Measurements from ENCODE around the gene ZNF280B.
"Not testable (repeated sequence)": the region's sequence is repeated elsewhere in the genome, so short reads cannot be mapped to it uniquely, and the experiment has no call there.

The ZNF280B gene

DNA sequence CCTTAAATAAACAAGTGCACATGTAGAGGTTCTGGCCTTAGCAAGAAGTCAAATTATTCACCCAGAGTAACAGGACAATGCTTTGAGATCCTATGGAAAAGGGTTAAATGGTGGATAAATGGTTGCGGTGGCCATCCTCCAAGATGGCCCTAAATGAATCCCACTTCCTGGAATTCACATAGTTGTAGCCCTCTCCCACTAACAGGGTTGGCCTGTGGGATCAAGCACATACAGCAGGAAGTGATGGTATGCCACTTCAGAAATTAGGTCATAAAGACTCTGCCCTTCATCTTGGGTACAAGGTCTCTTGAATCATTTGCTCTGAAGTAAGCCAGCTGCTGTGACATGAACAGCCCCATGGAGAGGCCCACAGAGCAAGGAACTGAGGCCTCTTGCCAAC lies 1.8 kb downstream of the ZNF280B start:
- no peak for DNase-seq

DNA sequence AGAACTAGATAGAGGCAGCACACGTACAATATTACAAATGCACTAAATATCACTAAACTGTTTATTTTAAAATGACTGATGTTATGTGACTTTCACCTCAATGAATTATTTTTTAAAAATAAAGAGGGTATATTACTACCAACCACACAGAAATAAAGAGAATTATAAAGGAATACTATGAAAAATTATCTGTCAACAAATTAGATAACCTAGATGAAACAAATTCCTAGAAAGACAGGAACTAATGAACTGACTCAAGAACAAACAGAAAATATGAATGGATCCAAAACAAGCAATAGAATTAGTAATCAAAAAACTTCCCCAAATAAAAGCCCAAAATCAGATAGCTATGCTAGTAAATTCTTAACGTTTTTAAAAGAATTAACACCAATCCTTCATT lies 10.3 kb downstream of the ZNF280B start:
- no peak for DNase-seq

DNA sequence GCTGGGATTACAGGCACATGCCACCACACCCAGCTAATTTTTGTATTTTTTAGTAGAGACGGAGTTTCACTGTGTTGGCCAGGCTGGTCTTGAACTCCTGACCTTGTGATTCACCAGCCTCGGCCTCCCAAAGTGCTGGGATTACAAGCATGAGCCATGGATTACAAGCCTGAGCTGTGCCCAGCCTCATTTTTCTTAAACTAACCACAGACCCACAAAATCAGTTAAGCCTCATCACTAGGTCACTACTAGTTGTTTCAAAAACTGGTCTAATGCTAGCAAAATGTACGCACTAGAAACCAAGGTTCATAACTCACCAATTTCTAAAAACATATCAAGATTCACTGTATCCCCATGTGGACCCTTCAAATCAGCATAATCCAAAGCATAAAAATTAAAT lies 17.0 kb downstream of the ZNF280B start:
- DNase-seq, result not testable (repeated sequence)

DNA sequence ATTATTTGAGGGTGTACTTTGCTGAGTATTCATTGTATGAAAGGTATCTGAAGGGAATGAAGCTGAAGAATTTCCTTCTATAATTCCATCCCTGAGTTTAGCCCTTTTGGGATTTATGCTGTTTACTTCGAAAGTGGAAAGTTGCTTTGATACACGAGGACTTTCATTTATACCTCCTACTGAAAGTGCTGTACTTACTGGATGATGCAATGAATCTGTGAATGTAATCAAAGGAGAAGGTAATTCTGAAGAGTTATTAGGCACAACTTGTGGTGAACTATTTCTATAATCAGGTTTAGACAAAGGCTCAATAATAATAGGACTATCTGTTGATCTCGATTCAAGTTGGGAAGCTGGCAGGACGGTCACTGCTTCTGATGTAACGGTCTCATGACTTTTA lies 19.8 kb downstream of the ZNF280B start:
- DNase-seq, result no peak

DNA sequence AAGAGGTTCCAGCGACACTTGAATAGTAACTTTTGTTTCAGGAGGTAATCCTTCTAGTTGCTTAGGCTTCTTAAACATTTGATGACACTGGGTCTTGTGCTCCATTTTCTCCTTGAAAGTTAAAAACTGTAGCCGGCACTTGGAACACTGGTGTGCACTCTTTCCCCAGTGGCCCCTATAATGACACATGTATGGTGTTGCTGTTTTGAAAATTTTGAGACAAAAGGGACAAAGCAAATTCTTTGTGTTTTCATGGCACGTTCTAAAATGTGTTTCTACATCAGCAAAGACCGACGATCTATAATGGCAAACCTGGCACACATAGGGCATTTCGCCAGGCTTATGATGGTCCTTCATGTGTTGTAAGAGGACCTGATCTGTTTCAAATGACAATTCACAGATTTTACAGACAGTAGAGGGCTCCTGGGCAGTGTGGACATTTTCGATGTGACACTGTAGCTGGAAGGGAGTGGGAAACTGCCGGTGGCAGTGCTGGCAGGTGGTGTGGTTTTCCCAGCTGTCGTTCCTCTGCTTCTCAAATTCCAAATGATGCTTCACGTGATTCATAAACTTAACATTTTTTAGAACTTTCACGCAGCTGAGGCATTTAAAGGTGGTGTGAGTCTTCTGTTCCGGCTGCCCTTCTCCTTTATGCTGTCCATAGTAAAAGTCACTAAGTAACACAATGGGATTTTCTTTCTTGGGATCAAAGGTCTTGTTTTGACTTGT lies 20.5 kb downstream of the ZNF280B start:
- no peak for DNase-seq

DNA sequence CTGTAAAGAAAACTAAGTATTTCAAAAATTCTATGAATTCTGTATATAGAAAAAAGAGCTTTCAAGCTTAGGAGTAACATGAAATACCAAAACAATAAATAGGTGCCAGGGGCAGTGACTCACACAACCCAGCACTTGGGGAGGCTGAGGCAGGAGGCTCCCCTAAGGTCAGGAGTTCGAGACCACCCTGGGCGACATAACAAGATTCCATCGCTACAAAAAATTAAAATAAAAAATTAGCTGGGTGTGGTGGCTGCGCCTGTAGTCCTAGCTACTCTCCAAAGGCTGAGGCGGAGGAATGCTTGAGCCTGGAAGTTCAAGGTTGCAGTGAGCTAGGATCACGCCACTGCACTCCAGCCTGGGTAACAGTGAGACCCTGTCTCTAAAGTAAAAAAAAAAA lies 21.5 kb downstream of the ZNF280B start:
- no peak for DNase-seq

DNA sequence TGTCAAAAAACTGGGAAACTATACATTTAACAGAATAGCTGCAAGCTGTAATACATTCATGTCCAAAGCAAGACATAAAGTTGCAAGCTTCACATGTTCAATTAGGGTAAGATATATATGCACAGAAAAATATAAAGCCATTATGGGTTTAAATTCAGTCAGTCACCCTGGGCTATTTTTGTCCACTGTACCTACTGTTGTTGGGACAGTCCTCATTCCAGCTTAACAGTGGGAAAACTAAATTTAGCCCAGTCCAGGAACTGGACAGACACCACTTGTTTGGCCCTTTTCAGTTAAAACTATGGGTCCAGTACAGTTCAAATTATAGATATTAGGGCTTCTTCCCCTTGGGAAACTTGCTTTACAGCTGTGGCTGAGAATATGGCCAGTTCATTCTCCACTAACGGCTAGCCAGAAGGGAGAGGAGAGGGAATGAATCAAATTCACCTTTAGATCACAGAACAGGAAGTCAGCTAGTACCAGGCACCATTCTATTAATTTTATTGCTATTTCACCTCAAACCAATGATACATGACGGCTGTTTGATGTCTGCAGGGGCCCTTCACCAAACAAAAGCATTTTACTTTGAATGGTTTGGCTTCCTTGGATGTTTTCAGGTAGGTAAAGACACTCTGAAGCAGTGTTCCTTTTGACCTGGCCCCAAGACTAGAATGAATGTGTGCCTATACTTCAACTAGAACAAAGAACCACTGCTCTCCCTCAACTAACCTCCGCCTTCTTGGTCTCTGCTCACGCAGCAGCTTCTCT lies 22.2 kb downstream of the ZNF280B start:
- DNase-seq, result no peak

DNA sequence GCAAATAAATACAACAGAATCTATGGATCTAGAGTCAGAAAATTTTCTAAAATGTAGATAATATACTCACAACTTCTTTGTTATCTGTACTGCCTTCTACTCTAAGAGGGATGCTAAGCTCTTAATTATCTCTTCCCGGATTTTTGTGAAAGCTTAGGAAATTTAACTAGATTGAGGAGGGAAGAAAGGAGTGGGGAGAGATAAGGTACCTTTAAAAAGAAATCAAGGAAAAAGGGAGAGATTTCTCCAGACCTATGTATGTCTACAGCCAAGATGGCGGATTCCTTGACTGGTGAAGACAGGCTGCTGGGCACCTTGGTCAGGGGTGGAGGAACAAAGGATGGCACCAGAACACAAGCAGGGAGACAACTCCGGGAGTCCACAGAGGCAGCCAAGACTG lies 23.0 kb downstream of the ZNF280B start:
- no peak for DNase-seq

DNA sequence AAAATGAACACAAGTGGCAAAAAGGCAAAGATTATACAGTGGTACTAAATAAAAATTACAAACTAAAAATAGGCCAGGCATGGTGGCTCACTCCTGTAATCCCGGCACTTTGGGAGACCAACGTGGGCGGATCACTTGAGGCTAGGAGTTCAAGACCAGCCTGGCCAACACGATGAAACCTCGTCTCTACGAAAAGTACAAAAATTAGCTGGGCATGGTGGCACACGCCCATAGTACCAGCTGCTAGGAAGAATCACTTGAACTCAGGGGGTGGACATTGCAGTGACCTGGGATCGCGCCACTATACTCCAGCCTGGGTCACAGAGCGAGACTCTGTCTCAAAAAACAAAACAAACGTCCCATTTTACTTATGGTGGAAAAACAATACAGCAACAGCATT lies 24.5 kb downstream of the ZNF280B start:
- DNase-seq, result no peak

DNA sequence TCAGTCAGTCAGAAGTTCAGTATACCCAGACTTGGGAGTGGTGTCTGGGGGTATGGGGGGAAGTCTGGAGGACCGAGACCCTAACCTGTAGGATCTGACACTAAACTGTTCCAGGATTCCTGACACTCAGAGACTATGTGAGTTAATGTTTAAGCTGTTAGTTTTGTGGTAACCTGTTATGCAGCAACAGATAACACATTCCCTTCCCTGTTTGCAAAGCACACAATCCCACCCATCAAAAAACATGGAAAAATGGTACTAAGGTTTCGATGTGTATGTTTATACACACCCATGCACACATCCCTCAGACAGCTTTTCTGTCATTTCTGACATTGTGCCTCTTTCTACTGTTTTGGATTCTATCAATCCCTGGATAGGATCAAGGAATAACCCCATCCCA lies 27.6 kb downstream of the ZNF280B start:
- DNase-seq, result no peak

DNA sequence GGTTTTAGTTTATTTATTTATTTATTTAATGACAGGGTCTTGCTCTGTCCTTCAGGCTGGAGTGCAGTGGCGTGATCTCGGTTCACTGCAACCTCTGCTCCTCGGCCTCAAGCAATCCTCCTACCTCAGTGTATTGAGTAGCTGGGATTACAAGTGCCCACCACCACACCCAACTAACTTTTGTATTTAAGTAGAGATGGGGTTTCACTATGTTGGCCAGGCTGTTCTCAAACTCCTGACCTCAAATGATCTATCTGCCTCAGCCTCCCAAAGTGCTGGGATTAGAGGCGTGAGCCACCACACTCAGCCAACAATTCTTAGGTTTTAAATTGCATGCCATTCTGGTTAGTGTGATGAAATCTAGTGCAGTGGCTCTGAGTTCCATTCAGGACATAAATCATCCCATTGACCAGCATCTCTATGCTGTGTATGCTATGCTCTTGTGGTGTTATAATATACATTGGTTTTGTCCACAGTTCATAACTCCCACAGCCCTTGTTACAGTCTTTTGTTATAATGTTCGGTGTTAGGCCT lies 28.5 kb downstream of the ZNF280B start:
- DNase-seq, result no peak

DNA sequence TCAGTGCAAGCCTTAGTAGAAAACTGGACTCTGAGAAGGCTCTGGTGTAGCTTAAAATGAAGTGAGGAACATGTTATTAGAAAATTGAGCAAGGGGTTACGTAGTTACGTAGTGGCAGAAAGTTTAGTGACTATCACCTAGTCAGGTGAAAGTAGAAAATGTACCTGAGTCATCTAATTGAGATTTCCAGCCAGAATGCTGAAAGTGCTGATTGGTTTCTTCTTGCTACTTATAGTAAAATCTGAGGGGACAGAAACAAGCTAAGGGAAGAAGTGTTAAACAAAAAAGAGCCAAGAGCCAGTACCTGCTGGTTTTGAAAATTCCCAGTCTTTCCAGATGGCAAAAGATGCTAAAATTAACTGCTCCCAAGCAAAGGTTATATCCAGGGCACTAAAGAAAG lies 29.4 kb downstream of the ZNF280B start:
- no peak for DNase-seq

DNA sequence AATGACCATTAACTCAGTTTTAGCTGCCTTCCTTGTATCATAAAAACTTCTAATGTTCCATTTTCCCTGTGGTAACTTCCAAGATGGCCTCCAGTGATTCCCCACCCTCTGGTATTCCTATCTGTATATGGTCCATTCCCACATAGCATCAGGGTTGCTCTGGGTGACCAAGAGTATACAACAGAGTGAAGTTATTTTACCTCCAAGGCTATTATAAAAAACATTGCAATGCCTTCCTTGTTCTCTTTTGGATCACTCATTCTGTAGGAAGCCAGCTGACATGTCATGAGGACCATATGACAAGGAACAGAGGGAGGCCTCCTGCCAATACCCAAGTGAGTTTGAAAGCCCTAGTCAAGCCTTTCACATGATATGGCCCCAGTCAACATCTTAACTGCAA lies 30.1 kb downstream of the ZNF280B start:
- DNase-seq, result no peak

DNA sequence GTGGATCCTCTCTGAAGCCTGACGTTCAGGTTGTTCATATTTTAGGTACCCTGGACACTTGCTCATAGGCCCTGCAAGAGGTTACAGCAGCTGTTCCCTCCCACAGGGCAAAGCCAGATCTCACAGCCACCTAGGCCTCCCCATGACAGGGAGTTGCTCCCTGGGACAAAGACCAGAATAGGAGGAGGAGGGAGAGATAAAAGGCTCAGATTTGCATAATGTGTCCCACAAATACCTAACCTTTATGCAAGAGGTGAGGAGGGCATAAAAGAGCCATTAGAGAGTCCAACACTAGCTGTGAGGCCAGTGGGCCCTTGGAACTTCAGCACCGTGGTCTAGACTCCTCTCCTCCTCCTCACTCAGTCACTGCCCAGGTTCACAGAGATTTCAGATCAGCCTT lies 33.8 kb downstream of the ZNF280B start:
- DNase-seq, result no peak

DNA sequence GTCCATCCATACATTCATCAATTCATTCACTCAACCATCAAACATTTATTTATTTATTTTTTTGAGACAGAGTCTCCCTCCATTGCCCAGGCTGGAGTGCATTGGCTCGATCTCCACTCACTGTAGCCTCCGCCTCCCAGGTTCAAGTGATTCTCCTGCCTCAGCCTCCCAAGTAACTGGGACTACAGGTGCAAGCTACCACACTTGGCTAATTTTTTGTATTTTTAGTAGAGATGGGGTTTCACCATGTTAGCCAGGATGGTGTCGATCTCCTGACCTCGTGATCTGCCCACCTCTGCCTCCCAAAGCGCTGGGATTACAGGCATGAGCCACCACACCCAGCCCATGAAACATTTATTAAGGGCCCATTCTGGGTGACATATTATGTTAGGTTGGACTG lies 37.4 kb downstream of the ZNF280B start:
- not testable (repeated sequence) for DNase-seq

DNA sequence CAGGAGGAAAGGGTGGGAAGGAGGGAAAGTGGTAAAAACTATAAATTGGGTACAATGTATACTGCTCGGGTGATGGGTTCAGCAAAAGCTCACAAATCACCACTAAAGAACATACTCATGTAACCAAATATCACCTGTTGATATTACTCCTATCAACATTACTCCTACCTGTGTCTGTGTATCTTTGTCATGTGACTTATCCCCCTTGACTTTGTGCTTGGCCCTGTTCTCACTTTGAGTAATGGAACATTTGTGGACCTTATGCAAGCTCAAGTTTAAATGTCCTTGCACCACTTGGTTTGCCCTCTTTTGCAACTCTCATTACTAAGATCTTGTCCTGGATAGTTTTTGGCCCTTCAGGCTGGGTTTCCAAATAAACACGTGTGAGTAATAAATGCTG lies 39.0 kb downstream of the ZNF280B start:
- no peak for DNase-seq

DNA sequence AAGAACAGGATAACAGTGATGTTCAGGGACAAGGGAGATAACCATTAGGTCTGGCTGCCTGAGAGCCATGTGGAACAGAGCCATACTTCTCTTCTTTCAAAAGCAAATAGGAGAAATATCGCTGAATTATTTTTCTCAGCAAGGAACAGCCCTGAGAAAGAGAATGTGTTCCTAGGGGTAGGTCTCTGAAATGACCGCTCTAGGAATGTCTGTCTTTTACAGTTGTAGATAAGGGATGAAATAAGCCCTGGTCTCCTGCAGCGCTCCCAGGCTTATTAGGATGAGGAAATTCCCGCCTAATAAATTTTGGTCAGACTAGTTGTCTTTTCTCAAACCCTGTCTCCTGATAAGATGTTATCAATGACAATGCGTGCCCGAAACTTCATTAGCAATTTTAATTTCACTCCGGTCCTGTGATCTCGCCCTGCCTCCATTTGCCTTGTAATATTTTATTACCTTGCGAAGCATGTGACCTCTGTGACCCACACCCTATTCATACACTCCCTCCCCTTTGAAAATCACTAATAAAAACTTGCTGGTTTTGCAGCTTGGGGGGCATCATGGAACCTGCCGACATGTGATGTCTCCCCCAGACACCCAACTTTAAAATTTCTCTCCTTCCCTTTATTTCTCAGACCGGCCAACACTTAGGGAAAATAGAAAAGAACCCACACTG lies 39.6 kb downstream of the ZNF280B start:
- DNase-seq, result not testable (repeated sequence)

DNA sequence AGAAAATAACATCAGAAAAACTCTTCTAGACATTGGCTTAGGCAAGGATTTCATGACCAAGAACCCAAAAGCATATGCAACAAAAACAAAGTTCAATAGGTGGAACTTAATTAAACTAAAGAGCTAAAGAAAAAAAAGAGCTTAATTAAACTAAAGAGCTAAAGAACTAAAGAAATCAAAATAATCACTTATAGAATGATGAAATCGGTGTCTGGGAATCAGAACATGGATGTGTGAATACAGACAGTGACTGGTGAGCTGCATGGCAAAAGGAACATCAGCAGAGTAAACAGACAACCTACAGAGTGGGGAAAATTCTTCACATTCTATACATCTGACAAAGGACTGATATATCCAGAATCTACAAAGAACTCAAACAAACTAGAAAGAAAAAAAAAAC lies 41.4 kb downstream of the ZNF280B start:
- DNase-seq, result no peak

DNA sequence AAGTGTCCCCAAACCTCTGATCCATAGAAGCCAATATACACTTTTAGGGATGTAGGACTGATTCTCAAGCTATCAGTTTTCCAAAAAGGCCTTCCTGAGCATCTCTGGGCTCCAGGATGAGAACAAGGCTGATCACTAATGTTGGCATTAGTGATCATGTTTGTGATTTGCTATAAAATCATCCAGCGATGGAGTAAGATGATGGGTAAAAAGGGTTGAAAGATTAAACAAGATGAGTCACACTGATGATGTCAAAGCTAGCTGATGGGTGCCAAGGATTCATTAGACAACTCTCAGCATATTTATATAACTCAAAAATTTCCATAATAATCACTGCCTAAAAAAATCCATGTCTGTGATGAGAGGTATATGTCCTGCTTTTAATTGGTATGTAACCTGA lies 42.8 kb downstream of the ZNF280B start:
- no peak for DNase-seq

DNA sequence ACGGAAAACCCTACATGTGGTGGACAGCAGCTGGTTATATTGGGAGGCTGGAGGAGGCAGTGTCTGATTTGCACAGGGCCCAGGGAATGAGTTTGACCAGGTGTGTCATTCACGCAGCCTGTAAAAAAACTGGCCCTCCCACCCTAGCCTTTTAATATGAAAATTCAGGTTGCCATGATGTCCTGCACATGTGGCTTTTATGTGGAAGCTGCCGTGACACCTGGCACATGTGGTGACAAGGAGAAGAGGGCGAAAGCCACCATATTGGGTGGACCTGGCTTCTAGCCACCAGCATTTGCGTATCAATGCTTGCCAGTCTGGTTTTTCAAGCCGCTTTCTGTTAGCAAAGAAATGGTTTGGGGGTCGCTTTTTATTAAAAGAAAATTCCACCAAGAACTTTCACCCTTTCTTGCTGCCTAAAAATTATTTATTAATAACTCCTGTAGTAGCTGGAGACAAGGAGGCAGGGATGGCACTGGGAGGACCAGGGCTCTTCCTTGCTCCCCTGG lies 43.4 kb downstream of the ZNF280B start:
- DNase-seq, result no peak

DNA sequence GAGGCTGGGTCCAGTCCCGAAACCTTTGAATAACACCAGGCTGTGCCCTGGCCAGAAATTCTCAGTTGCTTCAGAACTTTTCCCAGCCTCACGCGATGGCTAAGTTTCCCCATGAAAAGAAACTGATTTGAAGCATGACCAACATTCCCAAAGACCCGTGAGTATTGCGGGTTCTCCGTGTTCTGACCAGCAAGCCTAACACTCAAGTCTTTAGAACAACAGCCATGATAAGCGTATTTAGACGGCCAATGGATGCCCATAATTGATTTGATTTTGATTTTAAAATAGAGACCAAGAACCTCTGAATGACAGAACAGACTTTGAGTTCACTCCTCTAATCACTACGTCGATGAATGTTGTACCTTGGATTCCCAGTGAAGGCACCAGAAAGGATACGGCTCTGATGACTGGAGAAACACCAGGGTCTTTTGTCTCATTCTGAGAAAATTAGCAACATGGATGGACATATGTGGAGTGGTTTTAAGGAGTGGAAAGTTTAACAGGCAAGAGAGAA lies 43.9 kb downstream of the ZNF280B start:
- DNase-seq, result no peak

DNA sequence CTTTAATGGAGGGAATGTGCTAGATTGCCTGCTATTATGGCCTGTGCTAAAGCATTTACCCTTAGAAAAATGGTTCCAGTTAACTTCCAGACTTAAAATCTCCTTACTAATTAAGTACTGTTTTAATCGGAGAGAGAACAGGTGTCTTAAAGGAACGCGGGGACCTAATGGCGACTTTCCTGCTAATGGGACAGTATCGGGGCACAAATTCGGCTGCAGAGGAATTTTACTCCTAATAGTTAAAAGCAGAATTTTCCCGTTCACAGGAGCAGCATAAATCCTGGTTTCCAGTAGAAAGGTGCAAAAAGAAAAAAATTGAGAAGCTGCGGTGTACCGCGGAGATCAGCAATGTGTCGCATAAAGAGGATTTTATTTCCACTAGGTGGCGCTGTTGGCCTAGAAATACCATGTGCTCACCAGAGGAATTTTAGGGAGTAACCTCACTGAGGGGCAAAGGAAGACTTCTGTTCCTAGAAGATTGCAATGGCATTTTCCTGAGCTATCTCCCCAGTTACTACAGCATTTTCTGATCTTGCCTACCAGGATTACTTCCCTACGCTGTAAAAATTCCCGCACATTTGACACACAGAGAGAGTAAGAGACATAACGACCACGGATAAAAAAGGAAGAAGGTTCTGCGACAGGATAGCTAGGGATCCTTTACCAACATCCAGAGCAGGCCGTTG lies 44.5 kb downstream of the ZNF280B start:
- DNase-seq, result peak; percentile 40

Measured in right hindlimb (tissue), 1 donor.